ENCODE measurements around the gene INPP4B. TPM values are rescaled to one million over a fixed set of nuclear protein-coding genes. Genes with fewer than 3 reads are reported as not detected.
"Not testable (repeated sequence)": the region's sequence is repeated elsewhere in the genome, so short reads cannot be mapped to it uniquely, and the experiment has no call there.

INPP4B gene
- total RNA-seq, 1 donor = 54.2 TPM

DNA sequence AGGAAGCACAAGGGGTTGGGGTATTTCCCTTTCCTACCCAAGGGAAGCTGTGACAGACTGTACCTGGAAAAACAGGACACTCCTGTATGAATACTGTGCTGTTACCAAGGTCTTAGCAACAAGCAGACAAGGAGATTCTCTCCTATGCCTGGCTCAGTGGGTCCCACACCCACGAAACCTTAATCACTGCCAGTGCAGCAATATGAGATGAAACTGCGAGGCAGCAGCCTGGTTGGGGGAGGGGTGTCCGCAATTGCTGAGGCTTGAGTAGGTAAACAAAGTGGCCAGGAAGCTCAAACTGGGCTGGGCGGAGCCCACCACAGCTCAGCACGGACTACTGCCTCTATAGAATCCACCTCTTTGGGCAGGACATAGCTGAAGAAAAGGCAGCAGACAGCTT is 197.7 kb downstream of the INPP4B start:
- TF ChIP-seq, protein P1, sequence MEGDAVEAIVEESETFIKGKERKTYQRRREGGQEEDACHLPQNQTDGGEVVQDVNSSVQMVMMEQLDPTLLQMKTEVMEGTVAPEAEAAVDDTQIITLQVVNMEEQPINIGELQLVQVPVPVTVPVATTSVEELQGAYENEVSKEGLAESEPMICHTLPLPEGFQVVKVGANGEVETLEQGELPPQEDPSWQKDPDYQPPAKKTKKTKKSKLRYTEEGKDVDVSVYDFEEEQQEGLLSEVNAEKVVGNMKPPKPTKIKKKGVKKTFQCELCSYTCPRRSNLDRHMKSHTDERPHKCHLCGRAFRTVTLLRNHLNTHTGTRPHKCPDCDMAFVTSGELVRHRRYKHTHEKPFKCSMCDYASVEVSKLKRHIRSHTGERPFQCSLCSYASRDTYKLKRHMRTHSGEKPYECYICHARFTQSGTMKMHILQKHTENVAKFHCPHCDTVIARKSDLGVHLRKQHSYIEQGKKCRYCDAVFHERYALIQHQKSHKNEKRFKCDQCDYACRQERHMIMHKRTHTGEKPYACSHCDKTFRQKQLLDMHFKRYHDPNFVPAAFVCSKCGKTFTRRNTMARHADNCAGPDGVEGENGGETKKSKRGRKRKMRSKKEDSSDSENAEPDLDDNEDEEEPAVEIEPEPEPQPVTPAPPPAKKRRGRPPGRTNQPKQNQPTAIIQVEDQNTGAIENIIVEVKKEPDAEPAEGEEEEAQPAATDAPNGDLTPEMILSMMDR (IDR thresholded peaks at IDR 0.05; ENCODE audit: insufficient read depth, low read length) = no peak
- H3K4me3 ChIP-seq (ENCODE audit: low read depth, low read length) = no peak overlapping the region
- DNase-seq (ENCODE audit: low read depth) = no peak

DNA sequence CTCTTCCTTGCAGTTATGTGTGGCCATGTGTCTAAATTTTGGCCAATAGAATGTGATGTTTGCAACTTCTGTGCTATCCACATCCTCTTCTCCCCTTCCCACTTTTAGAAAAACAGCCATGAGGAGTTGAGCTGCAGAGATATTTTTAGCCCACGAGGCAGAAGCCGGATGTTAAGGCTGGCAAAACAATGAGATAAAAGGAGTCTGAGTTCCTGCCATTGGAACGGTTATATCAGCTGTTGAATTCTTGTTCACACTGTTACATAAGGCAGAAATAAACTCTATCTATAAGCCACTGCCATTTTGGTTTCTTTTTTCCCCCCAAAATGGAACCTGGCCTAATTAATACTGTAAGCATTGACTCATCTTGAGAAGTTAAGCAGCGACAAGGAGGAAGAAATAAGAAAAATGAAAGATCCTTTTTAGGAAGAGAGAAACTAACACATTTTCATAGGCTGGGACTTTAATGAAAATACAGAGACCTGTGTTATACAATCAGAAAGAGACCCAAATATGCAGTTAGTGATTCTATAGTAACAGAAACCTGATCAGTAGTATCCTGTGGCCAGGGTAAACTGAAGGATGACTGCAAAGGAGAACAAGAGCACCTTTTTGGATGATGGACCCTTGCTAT is 200.5 kb downstream of the INPP4B start:
- TF ChIP-seq, protein P1 (IDR thresholded peaks at IDR 0.05; ENCODE audit: insufficient read depth, low read length) = no peak
- H3K4me3 ChIP-seq (ENCODE audit: low read depth, low read length) = no peak overlapping the region
- DNase-seq (ENCODE audit: low read depth) = peak; percentile 51

DNA sequence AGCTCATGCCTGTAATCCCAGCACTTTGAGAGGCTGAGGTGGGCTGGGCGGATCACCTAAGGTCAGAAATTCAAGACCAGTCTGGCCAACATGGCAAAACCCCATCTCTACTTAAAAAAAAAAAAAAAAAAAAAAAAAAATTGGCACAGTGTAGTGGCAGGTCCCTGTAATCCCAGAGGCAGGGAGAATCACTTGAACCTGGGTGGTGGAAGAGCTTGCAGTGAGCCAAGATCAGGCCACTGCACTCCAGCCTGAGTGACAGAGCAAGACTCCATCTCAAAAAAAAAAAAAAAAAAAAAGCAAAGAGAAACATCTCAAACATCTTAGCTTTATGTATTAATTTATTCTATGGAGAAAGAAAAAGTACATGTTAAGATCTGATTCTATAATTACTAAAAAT is 201.5 kb downstream of the INPP4B start:
- H3K4me3 ChIP-seq (ENCODE audit: low read depth, low read length); DNase-seq (ENCODE audit: low read depth): not testable (repeated sequence)

DNA sequence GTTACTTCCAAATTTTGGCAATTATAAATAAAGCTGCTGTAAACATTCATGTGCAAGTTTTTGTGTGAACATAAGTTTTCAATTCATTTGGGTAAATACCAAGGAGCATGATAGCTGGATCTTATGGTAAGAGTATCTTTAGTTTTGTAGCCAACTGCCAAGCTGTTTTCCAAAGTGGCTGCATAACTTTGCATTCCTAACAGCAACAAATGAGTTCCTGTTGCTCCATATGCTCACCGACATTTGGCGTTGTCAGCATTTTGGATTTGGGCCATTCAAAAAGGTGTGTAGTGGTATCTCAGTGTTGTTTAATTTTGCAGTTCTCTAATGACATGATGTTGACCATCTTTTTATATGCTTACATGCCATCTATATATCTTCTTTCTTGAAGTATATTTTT is 208.5 kb downstream of the INPP4B start:
- TF ChIP-seq, protein P1 (IDR thresholded peaks at IDR 0.05; ENCODE audit: insufficient read depth, low read length) = no peak
- H3K4me3 ChIP-seq (ENCODE audit: low read depth, low read length) = no peak overlapping the region
- DNase-seq (ENCODE audit: low read depth) = no peak

DNA sequence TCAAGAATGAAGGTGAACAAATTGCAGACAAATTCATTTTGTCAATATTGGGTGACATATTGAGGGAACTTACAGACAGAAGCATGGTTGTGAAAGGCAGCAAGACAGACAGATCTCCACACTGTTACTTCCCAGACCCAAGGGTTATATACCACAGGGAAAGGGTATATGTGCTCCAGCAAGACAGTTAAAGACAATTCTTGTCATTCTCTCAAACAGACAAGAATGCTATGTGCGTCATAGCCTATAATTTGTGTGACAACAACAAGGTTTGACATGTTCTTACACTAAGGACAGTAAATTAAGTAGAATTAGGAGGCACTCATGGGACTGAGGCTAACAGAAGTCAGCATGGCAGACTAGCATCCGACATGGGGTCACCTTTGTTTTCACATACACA is 214.3 kb downstream of the INPP4B start:
- DNase-seq (ENCODE audit: low read depth) = no peak
- TF ChIP-seq, protein P1 (IDR thresholded peaks at IDR 0.05; ENCODE audit: insufficient read depth, low read length) = no peak
- no peak overlapping the region for H3K4me3 ChIP-seq (ENCODE audit: low read depth, low read length)

DNA sequence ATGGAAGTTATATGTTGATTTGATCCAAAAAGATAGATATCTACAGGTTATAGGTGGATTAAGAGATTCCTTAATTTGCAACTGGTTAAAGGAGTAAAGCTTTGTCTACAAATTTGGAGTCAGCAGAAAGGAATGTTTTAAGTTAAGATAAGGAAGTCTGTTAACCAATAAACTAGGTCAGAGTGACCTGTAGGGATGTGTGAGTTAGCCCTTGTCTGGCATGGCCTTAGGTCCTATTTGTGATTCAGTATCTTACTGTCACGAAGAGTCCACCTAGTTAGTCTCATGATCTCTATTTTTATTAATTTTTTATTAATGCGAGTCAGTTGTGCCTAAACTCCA is 230.8 kb downstream of the INPP4B start:
- DNase-seq (ENCODE audit: low read depth) = peak; percentile 85

DNA sequence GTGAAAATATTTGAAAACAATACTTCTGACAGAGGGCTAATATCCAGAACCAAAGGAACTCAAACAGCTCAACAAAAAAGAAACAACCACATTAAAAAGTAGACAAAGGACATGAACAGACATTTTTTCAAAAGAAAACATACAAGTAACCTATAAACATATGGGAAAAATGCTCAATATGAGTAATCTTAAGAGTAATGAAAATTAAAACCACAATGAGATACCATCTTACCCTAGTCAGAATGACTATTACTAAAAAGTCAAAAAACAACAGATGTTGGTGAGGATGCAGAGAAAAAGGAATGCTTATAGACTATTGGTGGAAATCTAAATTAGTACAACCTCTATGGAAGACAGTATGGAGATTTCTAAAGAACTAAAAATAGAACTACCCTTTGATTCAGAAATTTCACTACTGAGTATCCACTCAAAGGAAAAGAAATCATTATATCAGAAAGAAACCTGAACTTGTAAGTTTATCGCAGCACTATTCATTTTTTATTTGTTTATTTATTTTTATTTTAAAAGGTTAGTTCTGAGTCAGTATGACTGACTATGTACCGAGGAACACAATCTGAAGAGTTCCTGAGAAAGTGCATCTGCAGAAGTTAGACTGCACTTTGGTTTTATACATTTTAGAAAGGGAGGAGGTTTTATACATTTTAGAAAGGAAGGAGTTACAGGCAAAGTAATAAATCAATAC is 231.3 kb downstream of the INPP4B start:
- H3K4me3 ChIP-seq (ENCODE audit: low read depth, low read length) = no peak overlapping the region
- peak; percentile 43 for DNase-seq (ENCODE audit: low read depth)
- TF ChIP-seq, protein P1 (IDR thresholded peaks at IDR 0.05; ENCODE audit: insufficient read depth, low read length) = no peak

More for the DNA sequence above, 230.8 kb downstream of the INPP4B start:
- TF ChIP-seq, protein P1 (IDR thresholded peaks at IDR 0.05; ENCODE audit: insufficient read depth, low read length) = no peak
- H3K4me3 ChIP-seq (ENCODE audit: low read depth, low read length) = no peak overlapping the region
